Measurements from ENCODE around the gene E2F4. TPM values are rescaled to one million over a fixed set of nuclear protein-coding genes. Genes with fewer than 3 reads are reported as not detected.

E2F4 gene
- total and polyA plus RNA-seq, 2 experiments from 2014 or later, result 67.0 to 135 TPM

GRCh38 chr16:67234180-67234597, 42.2 kb downstream of the E2F4 start:
- Histone ChIP-seq H3K79me2 (replicated peaks; ENCODE audit: insufficient read depth) (no peaks in the 10 kb centered on the region), H3K4me1 (ENCODE audit: insufficient read depth) (no peaks in the 10 kb centered on the region), H3K27me3 (ENCODE audit: insufficient read depth) (no peaks in the 10 kb centered on the region), H3K4me2 (no peak overlapping the region), H3K36me3 (ENCODE audit: insufficient read depth) (peaks cover 6% of the 10 kb centered on the region; the same call in 1 of the 2 replicates), H3K9me2 (ENCODE audit: insufficient read depth) (no peaks in the 10 kb centered on the region), H3F3A (replicated peaks; ENCODE audit: low read depth) (0 out of 2 replicates have a peak, but pooled peaks cover 9% of the 10 kb centered on the region), H3K27ac (ENCODE audit: low read depth) (no peak overlapping the region), H3K4me3 (no peak overlapping the region), H2AFZ (no peak overlapping the region), H4K20me1 (replicated peaks; ENCODE audit: insufficient read depth) (no peaks in the 10 kb centered on the region; the same call in 1 of the 2 replicates)
- Mint-ChIP-seq H3K4me1 (peaks cover 13% of the 10 kb centered on the region; the same call in 2 of the 3 replicates), H3K27me3 (ENCODE audit: insufficient read depth, low read depth, poor library complexity) (peaks cover 8% of the 10 kb centered on the region), H3K27ac (peak overlapping the region; percentile 62; the same call in 1 of the 2 replicates), H3K36me3 (ENCODE audit: low read depth) (peaks cover 70% of the 10 kb centered on the region), H3K4me3 (no peak overlapping the region), H3K9me3 (no peaks in the 10 kb centered on the region; the same call in 2 of the 3 replicates)
- ATAC-seq (no peak), DNase-seq (ENCODE audit: low spot score) (no peak)
- TF ChIP-seq ZNF114 (CRISPR knock-in tag; IDR thresholded peaks at IDR 0.05) (no peak), STAT1 (IDR thresholded peaks at IDR 0.05; ENCODE audit: unreplicated experiment) (no peak), EZH2phosphoT487 (IDR thresholded peaks at IDR 0.05; ENCODE audit: unreplicated experiment) (no peak), CTCF (conservative IDR thresholded peaks at IDR 0.05; ENCODE audit: low read depth in 2 of 2) (no peak), ZNF462 (CRISPR knock-in tag; IDR thresholded peaks at IDR 0.05) (no peak), EZH2 (IDR thresholded peaks at IDR 0.05; ENCODE audit: low read depth, unreplicated experiment) (no peak), ZNF331 (CRISPR knock-in tag; IDR thresholded peaks at IDR 0.05; ENCODE audit: low read depth) (no peak), REST (IDR thresholded peaks at IDR 0.05; ENCODE audit: unreplicated experiment) (no peak), JUNB (IDR thresholded peaks at IDR 0.05; ENCODE audit: unreplicated experiment) (no peak), POLR2AphosphoS5 (IDR thresholded peaks at IDR 0.05; ENCODE audit: low read depth) (no peak), NANOG (IDR thresholded peaks at IDR 0.05; ENCODE audit: borderline replicate concordance) (no peak), ETS1 (IDR thresholded peaks at IDR 0.05) (no peak), CREB1 (CRISPR knock-in tag; IDR thresholded peaks at IDR 0.05; ENCODE audit: low read depth) (no peak)
